GM21381 (cell line): ENCODE measurements around the gene RPGR.
A peak's percentile ranks its signal among the peaks of the same experiment; 100 is the strongest.

Experiments
- ATAC-seq: cut with Tn5 transposase; IDR thresholded peaks from one replicate; pipeline ENCODE4 v1.9.1; 2021; ENCODE audit warnings: mild to moderate bottlenecking, moderate library complexity; ENCODE audit not compliant: unreplicated experiment

Gene RPGR

DNA sequence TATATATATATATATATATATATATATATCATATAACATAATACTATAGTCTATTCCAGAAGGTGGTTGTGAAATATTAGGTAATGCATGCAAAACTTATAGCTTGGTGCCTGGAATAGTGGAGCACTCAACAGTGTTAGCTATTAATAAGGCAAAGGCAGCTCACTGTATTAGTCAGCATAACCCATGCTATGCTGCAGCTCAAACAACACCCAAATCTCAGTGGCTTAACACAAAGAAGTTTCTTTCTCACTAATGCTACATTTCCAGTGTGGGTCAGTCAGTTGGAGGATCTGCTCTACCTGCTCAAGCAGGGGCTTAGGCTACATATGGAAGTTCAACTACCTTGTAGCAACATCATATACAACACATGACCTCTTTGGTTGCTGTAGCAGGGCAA, 5.2 kb upstream of the RPGR start:
- peak; percentile 66 for ATAC-seq

DNA sequence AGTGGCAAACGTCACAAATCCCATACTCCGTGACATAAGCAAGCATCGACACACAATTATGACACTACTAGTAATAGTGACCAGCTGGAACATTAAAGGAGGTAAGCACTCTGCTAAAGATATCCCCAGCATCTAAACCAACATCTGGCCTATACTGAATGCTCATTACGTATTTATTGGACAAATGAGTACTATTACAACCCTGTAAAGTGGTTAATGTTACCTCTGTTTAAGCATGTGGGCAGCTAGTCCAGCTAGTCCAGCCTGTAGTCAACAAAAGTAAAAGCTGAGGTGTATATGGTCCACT, 419 bp upstream of the RPGR start:
- no peak for ATAC-seq

DNA sequence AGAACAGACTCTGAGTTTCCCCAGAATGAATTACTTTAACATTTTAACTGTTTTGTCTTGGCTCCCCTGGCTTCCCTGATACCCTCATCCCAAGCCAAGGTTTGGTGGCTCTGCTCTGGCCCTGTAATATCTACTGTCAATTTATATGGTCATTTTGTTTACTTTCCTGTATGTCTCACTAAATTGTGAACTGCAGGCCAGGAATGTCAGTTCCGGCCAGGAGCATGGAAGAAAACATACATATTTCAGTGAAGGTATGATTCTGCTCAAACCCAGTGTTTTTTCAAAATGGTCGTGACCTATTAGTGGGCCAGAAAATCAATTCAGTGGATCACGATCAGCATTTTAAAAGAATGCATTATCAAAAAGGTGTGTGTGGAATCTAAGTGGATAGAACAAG, 1.2 kb downstream of the RPGR start:
- no peak for ATAC-seq

DNA sequence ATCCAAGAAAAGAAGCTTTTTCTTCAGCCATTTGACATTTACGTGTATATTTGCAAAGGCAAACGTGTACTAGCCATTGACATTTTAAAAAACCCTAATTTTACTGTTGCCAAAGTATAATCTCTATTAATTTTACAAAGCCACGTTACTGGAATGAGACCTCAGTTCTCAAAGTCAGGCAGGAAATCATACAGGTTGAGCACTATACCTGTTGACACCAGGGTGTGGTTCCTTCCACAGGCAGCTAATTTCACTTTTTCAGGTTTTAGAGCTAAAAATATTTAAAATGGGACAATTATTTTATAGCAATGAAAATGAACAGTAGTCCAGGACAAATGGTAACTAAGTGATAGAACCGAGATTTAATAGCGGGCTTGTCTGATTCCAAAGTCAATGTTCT, 6.5 kb downstream of the RPGR start:
- ATAC-seq, result no peak

DNA sequence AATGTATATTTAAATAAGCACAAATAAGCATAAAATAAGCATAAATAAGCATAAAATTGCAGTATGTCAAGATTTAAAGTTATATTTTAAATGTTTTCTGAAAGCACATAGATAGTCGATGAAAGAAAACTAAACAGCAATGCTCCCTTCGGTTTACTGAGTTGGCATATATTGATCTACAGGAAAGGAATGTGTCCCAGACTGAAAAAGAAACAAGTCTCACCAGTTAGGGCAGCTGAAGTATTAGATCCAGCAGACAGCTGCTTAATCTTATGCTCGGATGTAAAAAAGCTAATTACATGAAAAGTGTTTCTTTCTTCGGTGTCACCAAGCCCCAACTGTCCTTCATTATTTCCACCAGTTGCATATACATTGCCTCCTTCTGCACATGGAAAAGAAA, 8.7 kb downstream of the RPGR start:
- no peak for ATAC-seq

DNA sequence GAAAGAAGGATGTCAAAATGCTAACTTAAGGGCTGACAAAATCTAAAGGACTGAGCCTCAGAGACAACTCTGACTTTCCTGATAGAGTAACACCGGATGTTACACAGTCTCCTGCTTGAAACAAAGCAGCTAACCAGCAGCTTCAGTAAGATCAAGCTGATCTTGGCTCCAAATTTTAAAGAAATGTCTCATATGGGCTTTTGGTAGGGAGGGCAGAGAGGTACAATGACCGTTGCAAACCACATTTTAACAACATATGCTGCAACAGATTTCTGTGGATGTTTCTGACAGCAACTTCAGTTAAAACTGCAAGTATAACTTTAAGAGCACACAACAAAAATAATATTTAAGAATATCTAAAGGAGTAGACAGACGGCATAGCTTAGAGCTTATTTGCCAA, 9.1 kb downstream of the RPGR start:
- no peak for ATAC-seq

DNA sequence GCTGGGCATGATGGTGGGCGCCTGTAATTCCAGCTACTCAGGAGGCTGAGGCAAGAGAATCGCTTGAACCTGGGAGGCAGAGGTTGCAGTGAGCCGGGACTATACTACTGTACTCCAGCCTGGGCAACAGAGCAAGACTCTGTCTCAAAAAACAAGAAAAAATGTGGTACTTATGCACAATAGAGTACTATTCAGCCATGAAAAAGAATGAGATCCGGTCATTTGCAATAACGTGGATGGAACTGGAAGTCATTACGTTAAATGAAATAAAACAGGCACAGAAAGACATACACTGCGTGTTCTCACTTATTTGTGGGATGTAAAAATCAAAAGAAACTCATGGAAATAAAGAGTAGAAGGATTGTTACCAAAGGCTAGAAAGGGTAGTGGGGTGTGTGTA, 12.1 kb downstream of the RPGR start:
- no peak for ATAC-seq

DNA sequence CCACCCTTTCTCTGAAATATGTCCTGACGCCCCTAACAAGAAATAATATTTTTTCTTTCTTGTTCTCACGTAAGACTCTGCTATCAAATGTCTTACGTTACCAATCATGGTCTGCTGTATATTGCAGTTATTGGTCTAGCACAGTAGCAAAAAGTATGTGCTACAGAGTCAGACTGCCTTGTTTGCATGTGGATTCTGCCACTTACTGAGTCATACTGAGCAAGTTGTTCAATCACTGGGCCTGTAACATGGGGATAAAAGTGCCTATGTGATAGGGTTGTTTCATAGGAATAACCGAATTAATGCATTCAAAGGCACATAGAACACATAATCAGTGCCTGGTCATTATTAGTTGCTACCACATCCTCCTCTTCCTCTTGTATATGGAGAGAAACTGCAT, 14.1 kb downstream of the RPGR start:
- no peak for ATAC-seq

DNA sequence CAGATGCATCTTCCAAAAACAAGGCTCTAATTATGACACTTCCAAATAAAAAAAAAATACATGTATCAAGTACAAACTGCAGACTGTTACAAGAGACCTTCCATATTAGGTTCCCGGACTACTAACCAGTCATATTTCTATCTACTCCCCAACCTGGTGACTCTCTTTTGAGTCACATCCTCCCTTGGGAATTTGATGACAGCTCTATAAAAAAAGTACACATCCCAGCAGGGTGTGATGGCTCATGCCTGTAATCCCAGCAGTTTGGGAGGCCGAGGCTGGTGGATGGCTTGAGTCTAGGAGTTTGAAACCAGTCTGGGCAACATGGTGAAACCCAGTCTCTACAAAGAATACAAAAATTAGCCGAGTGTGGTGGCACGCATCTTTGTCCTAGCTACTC, 14.9 kb downstream of the RPGR start:
- no peak for ATAC-seq

DNA sequence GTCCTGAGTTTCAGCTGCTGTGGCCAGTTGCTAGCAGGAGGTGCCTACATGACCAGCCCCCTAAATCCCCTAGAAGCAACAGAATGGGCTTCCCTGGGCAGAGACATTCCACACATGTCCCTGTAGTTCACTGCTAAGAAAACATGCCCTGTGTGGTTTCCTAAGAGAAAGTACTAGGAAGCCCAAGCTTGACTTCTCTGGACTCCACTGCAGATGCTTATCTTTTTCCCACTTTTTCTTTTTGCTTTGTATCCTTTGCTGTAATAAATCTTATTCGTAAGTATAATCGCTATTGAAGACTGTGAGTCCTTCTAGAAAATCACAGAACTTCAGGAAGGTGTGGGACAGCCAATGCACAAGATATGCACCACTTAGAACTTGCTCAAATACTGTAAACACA, 15.6 kb downstream of the RPGR start:
- no peak for ATAC-seq

DNA sequence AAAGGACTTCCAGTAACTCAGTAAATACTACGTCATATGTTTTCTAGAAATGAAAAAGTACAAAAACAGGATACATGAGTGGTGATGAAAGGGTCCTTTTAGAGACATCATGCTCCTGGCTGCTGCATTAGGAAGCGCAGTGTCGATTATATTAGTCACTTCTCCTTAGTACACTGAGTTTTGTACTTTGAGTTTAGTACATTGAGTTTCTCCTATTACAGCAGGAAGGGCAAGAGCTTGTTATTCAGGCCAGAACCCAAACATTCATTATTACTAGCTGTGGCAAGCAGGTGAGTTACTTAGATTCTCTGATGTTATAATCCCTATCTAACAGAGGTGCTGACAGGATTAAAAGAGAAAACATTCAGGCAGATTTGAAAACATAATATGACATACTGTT, 21.3 kb downstream of the RPGR start:
- no peak for ATAC-seq

DNA sequence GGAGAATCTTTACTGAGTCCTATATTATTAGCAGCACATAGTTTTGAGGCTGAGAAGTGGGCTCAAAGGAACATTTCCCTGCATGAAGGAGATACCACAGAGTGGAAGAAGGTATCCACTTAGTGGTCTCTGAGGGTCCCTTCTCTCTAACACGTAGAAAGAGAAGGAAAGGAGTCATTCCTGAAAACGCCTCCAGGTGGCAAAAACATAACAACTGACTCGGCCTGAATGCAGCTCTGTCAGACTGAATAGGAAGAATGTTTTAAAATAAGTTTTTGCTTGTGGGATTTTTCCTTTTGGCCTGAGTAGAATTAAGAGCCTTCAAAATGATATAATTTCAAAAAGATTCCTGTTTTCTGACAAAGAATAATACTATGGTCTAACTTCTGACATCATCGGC, 23.3 kb downstream of the RPGR start:
- ATAC-seq, result no peak

DNA sequence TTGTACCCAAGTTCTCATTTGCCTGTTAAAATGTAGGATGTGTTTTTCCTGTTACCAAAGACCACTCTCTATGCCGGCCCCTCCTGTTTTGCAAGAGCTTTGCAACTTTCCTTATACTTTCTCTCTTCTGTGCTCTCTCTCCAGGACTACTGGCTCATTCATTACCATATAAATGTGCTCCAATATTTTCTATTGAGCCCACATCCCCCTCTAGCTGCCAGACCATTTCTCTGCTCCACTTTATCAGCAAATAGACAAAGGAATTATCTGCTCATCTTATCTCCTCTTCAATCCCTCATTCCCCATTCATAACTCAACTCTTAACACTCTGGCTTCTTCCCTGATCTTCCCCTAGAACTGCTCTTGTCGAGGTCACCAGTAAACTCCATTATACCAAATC, 33.6 kb downstream of the RPGR start:
- no peak for ATAC-seq

DNA sequence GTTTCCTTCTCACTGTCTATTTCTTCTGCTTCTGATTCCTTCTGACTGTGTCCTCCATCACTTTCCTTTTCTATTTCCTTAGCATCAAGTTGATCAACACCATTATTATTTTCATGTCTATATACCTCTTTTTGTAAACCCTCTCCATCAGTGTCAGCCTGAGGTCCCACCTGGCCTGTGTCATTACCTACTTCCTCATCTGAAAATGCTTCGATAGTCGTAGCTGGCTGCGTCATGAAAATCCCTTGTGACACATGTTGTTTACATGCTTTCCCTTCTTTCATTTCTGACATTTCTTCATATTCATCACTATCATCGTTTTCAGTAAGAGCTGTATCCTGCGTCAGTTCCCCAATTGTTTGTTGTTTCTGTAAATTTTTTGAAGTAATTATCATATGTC, 39.6 kb downstream of the RPGR start:
- no peak for ATAC-seq

DNA sequence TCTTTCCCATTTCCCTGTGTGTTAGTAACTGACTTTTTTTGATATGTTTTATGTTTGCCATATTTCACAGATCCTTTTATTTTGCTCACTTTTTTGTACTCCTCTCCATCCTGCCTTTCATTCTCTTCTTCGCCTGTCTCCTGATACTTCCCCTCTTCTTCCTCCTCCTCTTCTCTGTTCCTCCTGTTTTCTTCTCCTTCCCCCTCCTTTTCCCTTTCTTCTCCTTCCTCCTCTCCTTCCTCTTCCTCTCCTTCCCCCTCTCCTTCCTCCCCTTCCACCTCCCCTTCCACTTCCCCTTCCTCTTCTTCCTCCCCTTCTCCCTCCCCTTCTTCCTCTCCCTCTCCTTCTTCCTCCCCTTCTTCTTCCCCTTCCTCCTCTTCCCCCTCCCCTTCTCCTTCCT, 41.7 kb downstream of the RPGR start:
- ATAC-seq, result no peak

DNA sequence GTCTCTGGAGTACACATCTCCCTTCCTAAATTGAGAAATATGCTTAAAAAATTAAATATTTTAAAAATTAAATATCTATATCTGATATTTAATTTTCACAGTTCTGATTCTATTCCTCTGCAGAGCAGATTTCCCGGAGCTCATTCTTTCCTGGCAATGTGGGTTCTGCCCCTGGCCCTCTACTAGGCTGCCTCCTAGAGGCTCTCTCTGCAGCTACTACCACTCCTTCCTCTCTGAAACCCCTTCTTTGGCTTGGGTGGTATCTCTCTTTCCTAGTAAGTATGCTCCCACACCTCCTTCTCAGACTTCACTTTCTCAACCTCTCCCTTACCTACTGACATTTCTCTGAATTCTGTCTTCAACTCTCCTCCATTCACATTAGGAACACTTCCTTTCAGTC, 45.3 kb downstream of the RPGR start:
- no peak for ATAC-seq

DNA sequence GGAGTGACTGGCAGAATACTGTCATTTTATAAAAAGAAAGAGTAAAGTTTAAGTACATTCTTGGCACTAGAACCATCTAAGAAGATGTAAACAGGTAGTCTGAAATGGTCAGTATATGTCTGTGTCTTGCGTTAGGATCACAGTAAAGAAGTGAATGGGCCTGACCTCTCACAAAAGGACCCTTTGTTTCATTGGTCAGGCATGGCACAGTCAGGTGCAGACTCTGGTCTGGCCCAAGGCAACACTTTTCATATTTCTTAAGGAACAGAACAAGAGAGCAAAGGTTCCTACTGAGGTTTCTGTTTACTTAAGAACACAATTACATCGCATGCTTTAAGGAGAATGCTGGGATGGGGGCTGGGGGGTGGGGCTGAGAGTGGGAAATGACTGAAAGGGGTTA, 48.1 kb downstream of the RPGR start:
- ATAC-seq, result no peak

DNA sequence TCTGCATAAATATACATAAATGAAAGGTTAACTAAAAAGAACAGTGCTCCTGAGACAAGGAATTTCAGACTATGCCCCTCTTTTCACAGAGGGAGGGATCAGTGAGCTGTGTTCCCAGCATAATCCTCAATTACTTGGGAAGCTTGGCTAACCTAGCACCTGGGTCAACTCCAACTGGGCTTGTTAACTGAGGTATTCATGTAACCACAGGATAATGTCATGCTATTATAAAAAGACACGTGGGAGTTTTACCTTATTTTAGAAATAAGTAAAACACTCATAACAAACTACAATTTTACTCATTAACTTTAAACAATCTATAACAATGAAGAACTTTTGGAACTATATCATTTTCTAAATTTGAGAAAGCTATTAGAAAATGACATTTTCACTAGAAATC, 48.6 kb downstream of the RPGR start:
- no peak for ATAC-seq

DNA sequence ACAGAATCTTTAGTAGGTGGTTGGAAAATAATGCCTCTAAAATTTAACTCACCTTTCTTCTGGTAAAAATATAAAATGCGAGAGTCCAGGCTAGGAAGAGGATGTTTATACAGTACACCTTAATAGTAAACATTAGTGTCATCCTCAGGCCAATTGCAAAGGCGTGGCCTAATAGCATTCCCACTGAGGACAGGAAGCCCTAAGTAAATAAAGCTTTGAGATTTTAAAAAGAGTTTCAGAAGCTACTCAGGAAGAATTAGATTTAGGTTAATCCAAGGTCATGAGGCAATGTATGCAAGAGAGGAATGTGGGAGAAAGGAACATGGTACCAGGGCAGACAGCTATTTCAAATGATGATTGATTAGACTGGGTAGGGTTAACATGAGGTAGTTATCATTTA, 49.5 kb downstream of the RPGR start:
- ATAC-seq, result no peak

DNA sequence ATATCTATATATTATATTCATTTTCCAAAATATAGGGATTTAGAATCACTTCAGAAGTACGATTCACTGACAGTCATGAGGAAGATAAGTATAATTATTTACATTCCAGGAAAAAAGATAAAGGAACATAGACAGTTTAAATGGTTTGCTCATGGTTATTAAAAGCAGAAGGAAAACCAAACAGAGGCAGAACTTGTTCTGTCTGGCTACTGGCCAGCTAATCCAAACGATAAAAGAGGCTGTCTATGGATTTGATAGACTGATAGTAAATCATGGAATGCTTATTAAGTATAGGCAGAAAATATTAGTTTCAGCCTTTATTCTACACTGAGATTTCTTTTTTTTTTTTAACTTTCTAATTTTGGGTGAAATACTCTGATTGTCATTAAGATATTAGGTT, 50.2 kb downstream of the RPGR start:
- no peak for ATAC-seq

DNA sequence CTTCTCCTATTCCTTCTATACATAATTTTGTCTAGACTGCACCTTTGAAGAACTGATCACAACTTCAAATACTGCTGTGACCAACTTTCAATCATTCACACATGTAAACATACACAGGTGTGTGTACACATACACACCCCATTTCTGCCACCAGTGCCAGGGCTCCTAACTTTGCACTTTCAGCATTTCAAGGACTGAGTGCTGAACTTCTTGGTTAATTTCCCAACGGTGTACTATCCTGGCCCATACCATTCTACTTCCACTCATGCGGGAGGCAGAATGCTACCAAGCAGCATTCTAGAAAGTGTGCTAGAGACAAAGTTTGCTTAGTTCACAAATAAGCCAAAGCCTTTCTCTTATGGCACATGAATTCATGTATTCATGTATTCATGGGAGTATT, 51.2 kb downstream of the RPGR start:
- no peak for ATAC-seq

DNA sequence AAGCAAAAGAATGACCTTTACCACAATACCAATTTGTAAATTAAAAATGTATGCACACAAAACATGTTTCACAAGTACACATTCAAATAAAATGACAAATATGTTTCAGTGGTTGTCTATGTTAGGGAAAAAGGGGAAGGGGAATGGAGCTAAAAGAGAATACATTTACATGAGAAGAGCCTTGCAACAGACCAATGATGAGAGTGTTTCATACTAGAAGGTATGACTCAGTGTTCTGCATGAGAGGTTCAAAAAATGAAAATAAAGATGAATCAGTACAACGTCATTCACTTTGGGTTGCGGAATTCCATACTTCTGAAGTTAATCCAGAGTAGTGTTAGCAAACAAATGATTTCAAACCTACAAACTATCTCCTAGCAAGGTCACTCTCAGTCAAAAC, 51.7 kb downstream of the RPGR start:
- no peak for ATAC-seq

DNA sequence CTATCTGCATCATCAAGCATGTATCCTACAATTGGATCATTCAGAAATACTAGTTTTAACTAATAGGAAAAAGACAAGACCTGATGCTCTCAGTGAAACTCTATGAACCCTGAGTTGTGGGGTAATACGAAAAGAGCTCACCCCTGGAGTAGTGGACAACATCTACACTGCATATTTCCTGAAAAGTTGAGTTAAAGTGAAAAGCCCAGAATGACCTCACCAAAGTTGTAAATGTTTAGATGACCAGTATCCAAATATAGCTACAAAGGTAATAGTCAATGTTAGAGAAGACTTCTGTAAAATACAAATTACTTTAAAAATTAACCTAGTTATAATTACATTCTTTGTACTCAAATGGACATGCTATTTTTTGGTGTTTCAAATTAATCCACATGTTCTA, 53.9 kb downstream of the RPGR start:
- no peak for ATAC-seq

DNA sequence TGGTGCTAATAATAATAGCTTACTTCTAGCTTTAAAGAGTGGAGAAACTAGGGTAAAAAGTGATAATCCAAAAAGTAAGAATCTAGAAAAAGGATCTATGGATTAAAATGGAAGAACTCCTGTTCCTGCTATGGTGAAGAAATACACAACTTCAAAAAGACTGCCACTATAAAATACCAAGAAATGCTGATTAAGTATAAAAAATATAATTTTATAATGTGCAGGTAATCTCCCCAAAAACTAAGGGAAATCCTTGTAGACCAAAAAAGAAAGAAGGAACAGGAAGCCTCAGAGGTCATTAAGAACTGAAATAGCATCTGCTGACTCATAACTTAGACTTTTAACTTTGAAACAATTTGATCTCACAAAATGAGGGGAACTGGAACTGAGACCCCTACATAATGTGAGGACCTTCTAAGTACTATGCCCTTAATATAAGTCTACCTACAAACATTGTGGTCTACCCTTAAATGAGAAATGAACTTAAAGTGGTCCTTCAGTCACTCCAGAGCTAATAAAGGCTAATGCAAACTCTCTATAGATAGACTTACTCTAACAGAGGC, 56.1 kb downstream of the RPGR start:
- ATAC-seq, result no peak
